ENCODE measurements around the gene CSNK2A1. TPM values are rescaled to one million over a fixed set of nuclear protein-coding genes. Genes with fewer than 3 reads are reported as not detected.

The CSNK2A1 gene
- total and polyA plus RNA-seq, 2 experiments from 2014 or later, result 85.1 to 244 TPM

GRCh38 chr20:426566-426965 lies 117.0 kb downstream of the CSNK2A1 start:
- ATAC-seq (no peak), DNase-seq (ENCODE audit: low spot score) (no peak)
- no peak overlapping the region for H3K4me3 ChIP-seq
- peaks cover 3% of the 10 kb centered on the region; the same call in 2 of the 3 replicates for H3K4me1 Mint-ChIP-seq
- H3K27ac ChIP-seq (ENCODE audit: low read depth), result no peak overlapping the region
- no peak for TF ChIP-seq CREB1 (CRISPR knock-in tag; IDR thresholded peaks at IDR 0.05; ENCODE audit: low read depth)
- H2AFZ ChIP-seq, result no peak overlapping the region
- no peaks in the 10 kb centered on the region for H3K9me2 ChIP-seq (ENCODE audit: insufficient read depth)
- H3K4me2 ChIP-seq, result no peak overlapping the region
- no peak overlapping the region for H3K27ac Mint-ChIP-seq
- no peaks in the 10 kb centered on the region for H3K79me2 ChIP-seq (replicated peaks; ENCODE audit: insufficient read depth)
- H3K27me3 Mint-ChIP-seq (ENCODE audit: insufficient read depth, low read depth, poor library complexity), result peaks cover 14% of the 10 kb centered on the region
- no peaks in the 10 kb centered on the region for H3F3A ChIP-seq (replicated peaks; ENCODE audit: low read depth)
- peaks cover 15% of the 10 kb centered on the region for H4K20me1 ChIP-seq (replicated peaks; ENCODE audit: insufficient read depth)
- no peaks in the 10 kb centered on the region for H3K4me1 ChIP-seq (ENCODE audit: insufficient read depth)
- no peak overlapping the region for H3K4me3 Mint-ChIP-seq
- H3K36me3 ChIP-seq (ENCODE audit: insufficient read depth), result 0 out of 2 replicates have a peak, but pooled peaks cover 6% of the 10 kb centered on the region
- no peaks in the 10 kb centered on the region for H3K9me3 Mint-ChIP-seq
- no peaks in the 10 kb centered on the region for H3K27me3 ChIP-seq (ENCODE audit: insufficient read depth)
- H3K36me3 Mint-ChIP-seq (ENCODE audit: low read depth), result peaks cover 58% of the 10 kb centered on the region

Small RNA genes within 50 kb of the gene (small RNA-seq; reads per million reads assigned to genes)
- not detected for gene RF00019 (ENCODE audit: low replicate concordance)

Other genes starting within 250 kb of the CSNK2A1 start
- 65.8 and 66.3 TPM in 2 replicates for gene ZCCHC3, start 246.2 kb downstream of the CSNK2A1 start, total RNA-seq (2014; rRNA removed; shearing (Covaris generic))
- 26.5 and 31.3 TPM in 2 replicates for gene ZCCHC3, start 246.2 kb downstream of the CSNK2A1 start, polyA plus RNA-seq (2016; fragmentation: Nextera tagmentation; extraction: Ambion mirVana)
- gene SOX12, start 218.2 kb downstream of the CSNK2A1 start, total RNA-seq (2014; rRNA removed; shearing (Covaris generic)), result 29.0 and 32.0 TPM in 2 replicates
- 14.1 and 16.1 TPM in 2 replicates for gene SOX12, start 218.2 kb downstream of the CSNK2A1 start, polyA plus RNA-seq (2016; fragmentation: Nextera tagmentation; extraction: Ambion mirVana)
- gene NRSN2, start 196.7 kb downstream of the CSNK2A1 start, total RNA-seq (2014; rRNA removed; shearing (Covaris generic)), result 14.4 and 19.8 TPM in 2 replicates
- 17.9 and 23.2 TPM in 2 replicates for gene NRSN2, start 196.7 kb downstream of the CSNK2A1 start, polyA plus RNA-seq (2016; fragmentation: Nextera tagmentation; extraction: Ambion mirVana)
- gene TRIB3, start 163.0 kb downstream of the CSNK2A1 start, total RNA-seq (2014; rRNA removed; shearing (Covaris generic)), result 13.7 and 21.0 TPM in 2 replicates
- 5.8 and 6.9 TPM in 2 replicates for gene TRIB3, start 163.0 kb downstream of the CSNK2A1 start, polyA plus RNA-seq (2016; fragmentation: Nextera tagmentation; extraction: Ambion mirVana)
- 56.8 and 65.3 TPM in 2 replicates for gene RBCK1, start 135.5 kb downstream of the CSNK2A1 start, total RNA-seq (2014; rRNA removed; shearing (Covaris generic))
- 46.5 and 52.6 TPM in 2 replicates for gene RBCK1, start 135.5 kb downstream of the CSNK2A1 start, polyA plus RNA-seq (2016; fragmentation: Nextera tagmentation; extraction: Ambion mirVana)
- 15.0 and 15.2 TPM in 2 replicates for gene TBC1D20, start 81.3 kb downstream of the CSNK2A1 start, total RNA-seq (2014; rRNA removed; shearing (Covaris generic))
- 4.8 and 5.0 TPM in 2 replicates for gene TBC1D20, start 81.3 kb downstream of the CSNK2A1 start, polyA plus RNA-seq (2016; fragmentation: Nextera tagmentation; extraction: Ambion mirVana)
- 2.0 and 3.8 TPM in 2 replicates for gene TCF15, start 66.5 kb upstream of the CSNK2A1 start, total RNA-seq (2014; rRNA removed; shearing (Covaris generic))
- gene TCF15, start 66.5 kb upstream of the CSNK2A1 start, polyA plus RNA-seq (2016; fragmentation: Nextera tagmentation; extraction: Ambion mirVana), result 4.0 and 4.2 TPM in 2 replicates
- 18.6 and 26.6 TPM in 2 replicates for gene SRXN1, start 109.4 kb upstream of the CSNK2A1 start, total RNA-seq (2014; rRNA removed; shearing (Covaris generic))
- 8.0 and 8.4 TPM in 2 replicates for gene SRXN1, start 109.4 kb upstream of the CSNK2A1 start, polyA plus RNA-seq (2016; fragmentation: Nextera tagmentation; extraction: Ambion mirVana)
- 0.31 and 0.35 TPM in 2 replicates for gene SCRT2, start 132.0 kb upstream of the CSNK2A1 start, total RNA-seq (2014; rRNA removed; shearing (Covaris generic))
- gene SCRT2, start 132.0 kb upstream of the CSNK2A1 start, polyA plus RNA-seq (2016; fragmentation: Nextera tagmentation; extraction: Ambion mirVana), result 0.28 TPM in 1 of 2 replicates, not detected in the other
- 3.6 and 4.5 TPM in 2 replicates for gene SLC52A3, start 224.7 kb upstream of the CSNK2A1 start, total RNA-seq (2014; rRNA removed; shearing (Covaris generic))
- gene SLC52A3, start 224.7 kb upstream of the CSNK2A1 start, polyA plus RNA-seq (2016; fragmentation: Nextera tagmentation; extraction: Ambion mirVana), result 2.3 and 2.5 TPM in 2 replicates